Fibroblast of skin of right quadriceps (primary cell): ENCODE results near the gene UBXN11.
A peak's percentile ranks its signal among the peaks of the same experiment; 100 is the strongest.
"Not testable (repeated sequence)": the region's sequence is repeated elsewhere in the genome, so short reads cannot be mapped to it uniquely, and the experiment has no call there.

Source experiments
- DNase-seq: peaks from one replicate; pipeline ENCODE4 v3.0.0-alpha.2; 2013

Gene UBXN11

GRCh38 chr1:26300578-26301275 lies 5.7 kb downstream of the UBXN11 start:
- DNase-seq: no peak

DNA sequence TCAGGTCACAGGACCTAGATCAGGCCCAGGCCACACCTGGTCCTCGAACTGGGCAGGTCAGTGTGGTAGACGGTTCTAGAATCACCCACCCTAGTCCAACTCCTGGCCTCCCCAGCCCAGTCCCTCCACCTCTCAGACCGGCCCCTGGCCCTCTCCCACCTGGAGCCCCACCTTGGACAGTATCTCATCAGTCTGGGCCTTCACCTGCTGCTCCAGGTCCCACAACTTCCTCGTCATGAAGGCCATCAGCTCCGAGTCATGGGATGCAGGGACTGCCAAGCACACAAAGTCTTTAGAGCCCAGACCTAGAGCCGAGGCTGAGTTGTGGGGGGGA lies 8.7 kb downstream of the UBXN11 start:
- DNase-seq: no peak

DNA sequence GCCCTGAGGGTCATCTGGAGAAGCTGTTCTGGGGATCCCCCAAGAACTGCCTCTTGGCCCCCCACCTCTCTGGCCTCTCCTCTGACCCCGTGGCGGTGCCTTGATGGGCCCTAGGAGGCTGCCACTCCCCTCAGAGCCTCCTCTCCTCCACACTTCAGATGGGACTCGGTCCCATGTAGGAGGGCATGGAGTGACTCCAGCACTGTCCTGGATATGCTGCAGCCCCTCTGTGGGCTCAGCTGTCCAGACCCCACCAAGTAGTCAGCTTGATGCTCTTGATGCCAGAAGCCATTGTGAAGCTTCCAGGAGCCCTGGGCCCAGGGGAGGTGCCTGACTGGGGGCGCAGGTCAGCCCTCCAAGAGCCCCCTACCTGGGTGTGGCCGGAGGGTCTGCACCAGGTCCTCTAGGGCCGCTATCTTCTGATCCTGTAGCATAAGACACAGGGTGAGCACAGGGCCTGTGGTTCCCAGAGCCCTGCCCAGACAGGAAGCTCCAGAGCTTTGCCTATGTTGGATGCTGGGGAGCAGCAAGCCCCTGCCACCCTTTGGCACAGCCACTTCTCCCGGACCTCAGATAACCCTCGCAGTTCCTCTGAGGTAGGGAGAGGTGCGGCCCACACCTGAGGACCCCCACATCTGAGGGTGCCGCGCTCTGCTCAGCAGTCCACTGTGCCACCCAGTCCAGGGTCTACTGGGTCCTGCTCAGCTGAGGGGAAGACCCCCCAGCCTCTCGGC lies 9.2 kb downstream of the UBXN11 start:
- DNase-seq: no peak

DNA sequence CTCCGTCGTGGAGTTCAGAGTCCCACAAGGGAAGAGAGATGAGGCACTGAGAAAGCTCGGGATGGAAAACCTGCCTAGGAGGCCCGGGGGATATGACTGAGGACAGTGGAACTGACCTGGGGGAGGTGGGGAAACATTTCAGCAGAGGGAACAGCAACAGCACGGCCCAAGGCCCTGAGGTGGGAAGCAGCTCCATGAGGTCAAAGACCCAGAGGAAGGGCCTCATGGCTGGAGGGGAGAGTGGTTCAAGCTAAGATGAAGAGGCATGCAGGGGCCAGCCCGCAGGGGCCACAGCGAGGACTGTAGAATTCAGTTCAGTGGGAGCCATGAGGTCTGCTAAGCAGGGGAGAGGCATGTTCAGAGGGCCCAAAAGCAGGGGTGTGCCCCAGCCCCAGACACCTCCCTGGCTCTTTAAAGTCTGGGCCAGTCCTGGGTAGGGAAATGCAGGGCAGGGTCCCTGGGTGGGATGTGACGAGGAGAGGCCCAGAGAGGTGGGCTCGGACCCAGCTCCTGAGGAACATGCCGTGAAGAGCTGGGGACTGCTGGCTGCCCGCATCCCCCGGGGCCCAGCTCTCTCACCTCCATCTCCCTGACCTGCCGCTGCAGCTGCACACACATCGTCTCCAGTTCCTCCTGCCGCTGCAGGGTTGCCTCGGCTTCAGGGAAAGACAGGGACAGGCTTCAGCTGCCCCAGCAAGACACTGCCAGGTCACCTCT lies 9.9 kb downstream of the UBXN11 start:
- DNase-seq: no peak

DNA sequence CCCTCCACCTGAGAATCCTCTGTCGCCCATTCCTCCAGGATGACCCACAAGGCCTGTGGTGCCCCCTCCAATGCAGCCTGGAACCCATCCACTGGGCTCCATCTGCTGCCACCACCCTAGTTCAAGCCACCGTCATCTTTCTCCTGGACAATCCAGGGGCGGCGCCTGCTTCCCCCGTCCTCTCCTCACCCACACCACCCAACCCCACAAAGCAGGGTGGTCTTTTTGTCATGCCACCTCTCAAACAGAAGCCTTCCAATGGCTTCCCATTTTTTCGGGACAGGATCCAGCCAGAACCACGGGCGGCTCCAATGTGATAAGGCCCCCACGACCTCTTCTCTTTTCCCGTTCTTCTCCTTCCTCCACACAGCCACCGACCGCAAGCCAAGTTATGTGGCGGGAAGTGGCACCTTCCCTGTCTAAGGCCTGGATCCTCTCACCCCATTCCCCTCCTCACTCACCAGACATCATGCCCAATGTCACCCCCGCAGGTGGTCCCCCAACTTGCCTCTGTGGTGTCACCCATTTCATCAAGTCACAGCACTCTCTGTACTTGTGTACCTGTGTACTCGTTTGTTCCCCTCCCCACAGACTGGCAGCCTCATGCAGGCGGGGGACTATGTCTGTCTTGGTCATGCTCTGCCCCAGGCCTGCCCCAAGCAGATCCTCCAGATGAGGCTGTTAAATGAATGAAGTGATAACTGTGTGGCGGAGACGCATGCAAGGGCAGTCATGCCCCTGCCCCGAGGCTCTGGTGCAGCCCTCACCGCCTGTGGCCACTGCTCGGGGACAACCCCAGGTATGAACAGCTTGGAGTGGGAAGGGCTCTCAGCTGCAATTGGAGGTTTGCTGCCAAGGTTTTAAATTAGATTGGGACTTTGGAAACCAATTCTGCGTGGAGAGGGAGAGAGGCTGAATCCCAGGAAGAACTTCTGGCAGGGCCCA lies 11.0 kb downstream of the UBXN11 start:
- DNase-seq: no peak

DNA sequence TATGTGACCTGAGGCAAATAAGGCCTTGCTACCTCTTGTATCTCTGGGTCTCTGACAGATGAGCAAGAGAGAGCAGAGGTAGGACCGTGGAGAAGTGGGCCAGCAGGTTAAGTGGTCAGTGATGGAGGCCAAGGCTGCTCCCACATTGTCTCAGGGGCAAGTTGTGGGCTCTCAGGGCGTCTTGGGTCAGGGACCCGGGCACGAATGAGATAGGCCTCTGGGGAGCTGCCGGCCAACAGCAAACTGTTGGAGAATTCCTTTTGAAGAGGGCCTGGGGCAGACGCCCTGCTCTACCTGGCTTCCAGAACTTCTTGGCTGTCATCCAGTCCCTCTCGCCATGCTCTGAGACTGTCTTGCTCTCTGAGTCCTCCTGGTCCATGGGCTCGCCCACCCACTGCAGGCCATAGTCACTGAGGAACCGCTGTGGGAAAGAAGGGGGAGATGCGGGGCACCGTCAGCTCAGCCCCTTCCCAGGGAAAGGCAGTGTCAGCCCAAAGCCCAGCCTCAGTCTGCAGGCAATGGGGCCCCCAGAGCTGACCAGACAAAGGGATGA lies 12.4 kb downstream of the UBXN11 start:
- no peak for DNase-seq

DNA sequence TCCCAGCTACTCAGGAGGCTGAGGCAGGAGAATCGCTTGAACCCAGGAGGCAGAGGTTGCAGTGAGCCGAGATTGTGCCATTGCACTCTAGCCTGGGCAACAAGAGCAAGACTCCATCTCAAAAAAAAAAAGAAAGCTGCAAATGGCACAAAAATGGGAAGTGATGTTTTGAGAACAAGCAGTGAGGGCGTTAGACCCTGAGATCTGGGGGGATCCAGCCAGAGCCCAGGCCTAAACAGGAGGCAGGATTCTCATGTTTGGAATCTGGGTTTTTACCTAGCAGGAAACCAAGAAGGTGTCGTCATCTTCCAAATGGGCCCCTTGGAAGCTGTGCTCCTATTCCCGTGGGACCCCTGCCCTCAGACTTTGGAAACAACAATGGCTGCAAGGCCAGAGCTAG lies 13.7 kb downstream of the UBXN11 start:
- DNase-seq: not testable (repeated sequence)

DNA sequence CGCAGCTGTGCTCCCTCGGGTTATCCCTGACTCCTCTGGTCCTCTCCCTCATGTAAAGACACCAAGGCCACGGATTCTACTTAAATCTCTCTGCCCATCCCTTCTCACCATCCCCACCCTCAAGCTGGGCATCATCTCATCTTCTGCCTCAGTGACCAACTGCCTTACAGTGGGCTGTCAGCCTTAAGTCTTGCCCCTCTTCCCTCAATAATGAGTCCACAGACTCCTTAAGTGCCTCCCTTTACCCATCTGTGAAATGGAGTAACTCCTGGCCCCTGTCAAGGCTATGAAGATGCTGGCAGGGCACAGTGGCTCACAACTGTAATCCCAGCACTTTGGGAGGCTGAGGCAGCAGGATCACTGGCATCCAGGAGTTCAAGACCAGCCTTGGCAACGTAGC lies 14.5 kb downstream of the UBXN11 start:
- DNase-seq: no peak

DNA sequence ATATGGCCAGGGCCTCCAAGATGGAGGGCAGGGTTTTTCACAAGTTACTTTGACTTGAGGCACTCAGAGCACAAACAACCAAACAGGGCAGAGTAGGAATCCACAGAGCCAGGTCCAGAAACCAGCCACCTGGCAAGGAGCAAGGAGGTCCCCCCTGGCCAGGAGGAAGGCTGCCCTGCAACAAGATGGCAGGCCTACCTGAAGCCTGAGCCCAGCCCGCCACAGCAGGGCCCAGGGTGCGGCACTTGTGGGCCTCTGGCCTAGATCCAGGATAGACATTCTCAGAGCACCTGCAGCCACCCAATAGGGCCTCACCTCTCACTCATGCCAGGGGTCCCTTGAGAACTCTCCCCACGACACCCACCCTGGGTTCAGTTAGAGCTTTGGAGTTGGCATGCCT lies 15.0 kb downstream of the UBXN11 start:
- no peak for DNase-seq

GRCh38 chr1:26290882-26291261 lies 15.6 kb downstream of the UBXN11 start:
- DNase-seq: no peak

- DNase-seq: no peak
Measured at GRCh38 chr1:26290122-26290881, 16.1 kb downstream of the UBXN11 start.

DNA sequence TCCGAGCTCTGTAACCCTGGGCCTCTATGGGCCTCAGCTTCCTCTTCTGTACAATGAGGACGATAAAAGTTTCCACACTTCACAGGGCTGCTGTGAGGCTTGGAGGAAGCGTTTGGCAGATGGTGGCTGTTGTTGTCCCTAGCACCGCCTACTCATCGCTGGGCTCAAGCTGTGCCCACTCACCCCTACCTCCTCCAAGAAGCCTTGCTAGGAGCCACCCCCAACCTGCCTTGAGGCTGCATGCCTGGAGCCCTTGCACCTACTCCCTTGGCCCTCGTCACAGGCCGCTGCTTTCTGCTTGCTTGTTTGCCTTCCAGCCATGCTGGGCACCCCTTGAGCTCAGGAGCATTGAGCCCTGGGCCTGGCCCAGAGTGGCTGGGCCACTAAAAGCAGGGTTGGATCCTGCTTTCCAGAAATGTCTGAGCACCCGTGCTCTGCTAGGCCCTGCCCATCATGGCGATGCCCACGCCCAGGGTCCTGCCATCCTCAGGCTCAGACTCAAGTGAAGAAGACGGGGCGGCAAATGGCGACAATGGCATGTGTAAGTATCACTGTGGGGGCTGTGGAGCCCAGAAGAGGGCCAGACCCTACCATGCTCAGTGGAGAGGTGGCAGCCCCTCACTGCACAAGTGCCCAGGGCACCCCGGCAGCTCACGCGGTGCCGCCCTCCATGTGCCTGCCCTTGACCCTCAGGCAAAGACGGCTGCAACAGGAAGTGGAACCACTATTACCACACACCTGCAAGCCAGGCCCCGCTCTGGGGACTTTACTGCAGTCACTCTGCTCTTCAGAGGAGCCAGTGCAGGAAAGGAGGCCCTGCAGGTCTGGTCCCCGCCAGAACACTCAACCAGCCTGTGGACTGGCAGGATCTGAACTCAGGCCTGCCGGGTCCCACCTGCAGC lies 17.0 kb downstream of the UBXN11 start:
- DNase-seq: no peak

DNA sequence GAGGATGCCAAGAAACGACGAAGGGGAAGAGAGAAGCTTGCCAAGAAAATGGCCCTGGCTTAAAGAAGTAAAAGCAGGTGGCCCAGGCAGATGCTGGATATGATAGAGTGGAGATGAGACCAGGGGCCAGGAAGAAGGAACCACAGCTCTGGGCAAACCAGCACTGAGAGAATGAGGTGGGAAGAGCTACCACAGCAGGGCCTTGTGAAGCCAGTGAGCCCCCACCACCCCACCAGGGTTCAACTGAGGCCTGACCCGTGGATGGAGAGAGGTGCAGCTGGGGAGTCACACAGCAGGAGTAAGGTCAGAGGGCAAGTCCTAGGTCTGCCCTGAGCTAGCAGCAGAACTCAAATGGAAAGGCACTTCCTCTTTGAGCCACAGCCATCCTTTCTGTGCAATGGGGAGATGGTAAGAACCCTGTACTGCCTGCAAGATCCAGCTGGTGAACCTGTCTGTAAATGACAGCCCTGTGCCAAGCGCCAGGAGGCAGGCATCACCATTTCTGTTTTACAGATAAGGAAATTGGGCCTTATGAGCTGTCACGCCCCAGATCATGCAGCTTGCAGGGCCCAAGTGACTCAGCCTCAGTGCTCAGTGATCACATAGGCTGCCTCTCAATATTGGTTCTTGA lies 18.0 kb downstream of the UBXN11 start:
- no peak for DNase-seq

DNA sequence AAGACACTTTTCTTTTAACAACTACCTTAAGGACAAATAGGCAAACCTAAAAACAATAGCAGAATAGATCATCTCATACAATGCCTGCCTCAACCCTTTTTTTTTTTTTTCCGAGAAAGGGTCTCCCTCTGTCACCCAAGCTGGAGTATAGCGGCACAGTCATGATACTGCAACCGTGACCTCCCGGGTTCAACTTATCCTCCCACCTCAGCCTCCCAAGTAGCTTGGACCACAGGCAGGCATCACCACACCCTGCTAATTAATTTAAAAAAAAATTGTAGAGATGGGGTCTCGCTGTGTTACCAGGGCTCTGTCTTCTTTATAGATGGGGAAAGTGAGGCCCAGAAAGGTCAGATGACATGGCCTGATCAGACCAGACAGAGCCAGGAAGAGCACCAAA lies 18.6 kb downstream of the UBXN11 start:
- no peak for DNase-seq

GRCh38 chr1:26287033-26287711 lies 19.3 kb downstream of the UBXN11 start:
- DNase-seq: no peak

GRCh38 chr1:26286064-26286416 lies 20.4 kb downstream of the UBXN11 start:
- no peak for DNase-seq

DNA sequence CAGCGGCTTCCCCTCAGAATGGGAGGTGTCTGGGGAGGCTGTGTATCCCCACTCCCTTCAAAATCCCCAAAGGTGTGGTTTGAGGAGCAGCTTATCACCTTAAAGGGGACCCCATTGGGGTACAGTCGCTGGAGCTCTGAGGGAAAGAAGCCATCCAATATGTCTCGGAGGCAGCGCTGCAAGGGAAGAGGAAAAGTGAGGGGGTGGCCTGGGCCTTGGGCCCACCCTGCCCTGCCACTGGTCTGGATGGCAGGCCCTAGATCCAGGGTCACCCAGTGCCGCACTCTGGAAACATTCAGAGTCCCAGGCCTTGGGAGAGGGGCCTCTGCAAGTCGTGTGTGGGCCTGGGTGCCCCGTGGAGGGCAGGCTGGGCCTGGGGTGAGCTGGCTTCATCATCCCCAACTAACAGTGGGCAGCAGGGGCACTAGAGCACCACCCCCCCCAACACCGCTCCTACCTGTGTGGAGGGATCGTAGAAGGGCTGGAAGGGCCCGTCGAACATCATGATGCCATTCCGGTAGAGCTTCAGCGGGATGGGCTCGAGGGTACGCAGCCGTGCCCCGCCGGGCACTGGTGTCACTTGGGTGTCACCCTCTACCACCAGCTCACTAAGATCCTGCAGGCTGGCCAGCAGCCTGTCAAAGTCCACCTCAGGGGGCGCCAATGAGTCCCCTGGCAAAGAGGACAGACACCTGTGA lies 20.9 kb downstream of the UBXN11 start:
- DNase-seq: no peak

DNA sequence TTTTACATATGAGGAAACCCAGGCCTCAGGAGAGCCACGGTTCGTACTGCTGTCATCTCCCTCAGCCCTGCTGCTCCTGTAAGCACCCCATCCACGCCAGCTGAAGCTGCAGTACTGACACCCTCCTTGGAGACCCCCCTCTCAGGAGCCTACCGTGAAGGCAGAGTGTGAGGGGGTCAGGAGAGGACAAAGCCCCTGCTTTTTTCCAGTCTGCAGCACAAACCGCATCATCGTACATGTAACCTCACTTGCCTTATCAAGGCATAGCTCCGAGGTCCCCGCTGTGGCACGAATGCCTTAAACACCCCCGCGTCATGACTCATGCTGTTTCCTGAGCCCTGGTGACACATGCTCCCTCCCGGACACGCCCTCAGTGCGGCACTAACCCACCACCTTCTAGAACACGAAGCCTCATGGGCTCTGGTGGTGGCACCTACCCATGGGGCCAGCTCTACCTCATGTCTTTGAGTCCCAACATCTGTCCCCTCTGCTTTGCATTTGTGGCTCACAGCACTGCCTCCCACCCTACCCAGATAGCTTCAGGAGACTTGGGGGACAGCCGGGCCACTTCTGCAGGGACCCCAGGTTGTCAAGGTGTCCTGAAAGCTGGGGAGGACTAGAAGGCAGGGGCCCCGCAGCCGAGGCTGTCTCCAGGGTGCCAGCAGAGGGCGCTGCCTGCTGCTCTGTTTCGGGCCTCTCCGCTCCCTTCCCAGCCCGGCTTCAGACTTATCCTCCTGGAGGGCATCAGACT lies 21.7 kb downstream of the UBXN11 start:
- DNase-seq: peak; percentile 92
